ENCODE results near the gene NKAIN2.

- no peak for TF ChIP-seq CTCF (IDR thresholded peaks at IDR 0.05 in 4 of 5, conservative IDR thresholded peaks at IDR 0.05 in 1 of 5)
- TF ChIP-seq POLR2A (IDR thresholded peaks at IDR 0.05) = no peak
Measured at GRCh38 chr6:123849406-123849805, 45.7 kb downstream of the NKAIN2 start.
